DND-41 (cell line): ENCODE data around the gene MYO1D.

Source experiments
- EZH2 ChIP-seq: IDR thresholded peaks from 3 replicates; pipeline ENCODE4 v1.6.1; 2012; ENCODE audit warnings: borderline replicate concordance, low read depth, mild to moderate bottlenecking, moderate library complexity, low read length, inconsistent platforms; ENCODE audit not compliant: severe bottlenecking
- TF ChIP-seq, protein P1 (sequence below): IDR thresholded peaks from 2 replicates; pipeline ENCODE4 v1.5.1; 2012; ENCODE audit warnings: borderline replicate concordance, low read length, moderate library complexity, mild to moderate bottlenecking; ENCODE audit not compliant: poor library complexity, severe bottlenecking; ENCODE audit errors: extremely low read depth

DNA sequence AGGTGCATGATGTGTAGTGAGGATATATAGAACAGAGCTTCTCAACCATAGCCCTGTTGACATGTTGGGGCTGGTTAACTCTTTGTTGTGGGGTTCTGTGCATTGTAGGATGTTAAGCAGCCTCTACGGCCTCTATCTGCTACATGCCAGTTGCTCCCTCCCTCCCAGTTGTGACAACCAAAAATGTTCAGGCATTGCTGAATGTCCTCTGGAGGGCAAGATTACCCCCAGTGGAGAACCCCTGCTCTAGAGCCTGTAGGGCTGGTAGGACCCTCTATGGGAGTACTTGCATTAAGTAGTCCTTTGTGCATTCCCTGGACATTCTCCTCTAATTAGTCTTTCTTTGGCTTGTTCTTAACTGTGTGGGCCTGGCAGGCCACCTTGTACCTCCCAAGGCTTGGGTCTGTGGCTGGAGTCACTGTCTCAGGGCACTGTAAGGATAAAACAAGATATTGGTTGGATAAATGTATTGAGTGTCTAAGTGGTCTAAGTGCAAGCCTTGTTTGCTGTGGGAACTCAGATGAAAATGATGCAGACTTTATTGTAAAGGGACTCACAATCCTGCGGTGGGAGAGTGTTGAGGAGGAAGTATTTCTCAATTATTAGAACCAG, 19.8 kb upstream of the MYO1D start:
- TF ChIP-seq, protein P1, sequence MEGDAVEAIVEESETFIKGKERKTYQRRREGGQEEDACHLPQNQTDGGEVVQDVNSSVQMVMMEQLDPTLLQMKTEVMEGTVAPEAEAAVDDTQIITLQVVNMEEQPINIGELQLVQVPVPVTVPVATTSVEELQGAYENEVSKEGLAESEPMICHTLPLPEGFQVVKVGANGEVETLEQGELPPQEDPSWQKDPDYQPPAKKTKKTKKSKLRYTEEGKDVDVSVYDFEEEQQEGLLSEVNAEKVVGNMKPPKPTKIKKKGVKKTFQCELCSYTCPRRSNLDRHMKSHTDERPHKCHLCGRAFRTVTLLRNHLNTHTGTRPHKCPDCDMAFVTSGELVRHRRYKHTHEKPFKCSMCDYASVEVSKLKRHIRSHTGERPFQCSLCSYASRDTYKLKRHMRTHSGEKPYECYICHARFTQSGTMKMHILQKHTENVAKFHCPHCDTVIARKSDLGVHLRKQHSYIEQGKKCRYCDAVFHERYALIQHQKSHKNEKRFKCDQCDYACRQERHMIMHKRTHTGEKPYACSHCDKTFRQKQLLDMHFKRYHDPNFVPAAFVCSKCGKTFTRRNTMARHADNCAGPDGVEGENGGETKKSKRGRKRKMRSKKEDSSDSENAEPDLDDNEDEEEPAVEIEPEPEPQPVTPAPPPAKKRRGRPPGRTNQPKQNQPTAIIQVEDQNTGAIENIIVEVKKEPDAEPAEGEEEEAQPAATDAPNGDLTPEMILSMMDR = no peak
- TF ChIP-seq EZH2 = no peak
